AG04450 (cell line): ENCODE data around the gene SLC35E2B. TPM values are rescaled to one million over a fixed set of nuclear protein-coding genes. Genes with fewer than 3 reads are reported as not detected.
"Not testable (repeated sequence)": the region's sequence is repeated elsewhere in the genome, so short reads cannot be mapped to it uniquely, and the experiment has no call there.

Experiments used
- CTCF ChIA-PET: fragments of 300-600, 350-600 bp; formaldehyde crosslinking; extraction: SDS; loops from one replicate; lab custom pipeline; 2022; ENCODE audit warnings: antibody characterized with exemption, inconsistent platforms; lab: Charles Lee
- POLR2A ChIA-PET: fragments of 350-600 bp; formaldehyde crosslinking; extraction: SDS; loops from one replicate; lab custom pipeline; 2021; ENCODE audit warnings: antibody characterized with exemption, inconsistent platforms; lab: Yijun Ruan, JAX
- DNase-seq: peaks from one replicate; pipeline ENCODE4 v3.0.0-alpha.2; 2011; ENCODE audit warnings: low read depth, low spot score
- H3K27ac ChIP-seq: one replicate; pipeline ENCODE4 v1.5.1; 2012; ENCODE audit warnings: low read depth, low read length, control low read depth
- H3K27me3 ChIP-seq: one replicate; pipeline ENCODE4 v1.6.0; 2012; ENCODE audit warnings: low read length; ENCODE audit not compliant: control insufficient read depth, insufficient read depth
- H3K4me3 ChIP-seq: 2 replicates; pipeline ENCODE4 v1.5.1; 2011; ENCODE audit warnings: mild to moderate bottlenecking, low read depth, low read length, control low read depth
- H3K9me3 ChIP-seq: 2 replicates; pipeline ENCODE4 v1.5.1; 2012; ENCODE audit warnings: low read length; ENCODE audit not compliant: control insufficient read depth, insufficient read depth
- polyA plus RNA-seq: library from polyadenylated mRNA; depleted of rRNA; stranded (reverse); fragments of >200 nt; gene quantifications from 2 replicates; pipeline ENCODE4 v1.2.3, GENCODE V29; 2011
- TF ChIP-seq, protein P1 (sequence below): IDR thresholded peaks from 2 replicates; pipeline ENCODE4 v1.5.1; 2011; ENCODE audit warnings: low read depth, low read length, control low read depth, inconsistent platforms

The SLC35E2B gene
- polyA plus RNA-seq, 1 experiment, result 30.5 TPM

GRCh38 chr1:1634613-1635012 lies 58.0 kb downstream of the SLC35E2B start:
- H3K27me3 ChIP-seq, H3K27ac ChIP-seq, H3K9me3 ChIP-seq, POLR2A ChIA-PET, CTCF ChIA-PET, H3K4me3 ChIP-seq, DNase-seq: not testable (repeated sequence)

DNA sequence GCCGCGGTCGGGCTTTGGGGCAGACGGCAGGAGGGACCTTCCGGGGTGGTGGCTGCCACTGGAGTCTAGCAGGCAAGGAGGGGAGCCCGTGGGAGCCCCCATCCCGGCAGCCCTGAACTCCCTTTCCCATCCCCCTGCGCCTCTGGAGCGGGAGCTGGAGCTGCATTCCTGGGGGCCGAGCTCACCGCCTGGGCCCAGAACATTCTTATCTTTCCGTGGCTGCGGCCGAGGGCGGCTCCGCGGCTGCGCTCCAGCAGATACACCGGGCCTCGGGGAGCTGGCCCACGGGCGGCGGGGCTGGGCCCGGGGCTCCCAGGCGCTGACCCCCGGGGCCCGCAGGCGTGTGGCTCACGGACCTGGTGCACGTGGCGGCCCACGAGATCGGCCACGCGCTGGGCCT lies 59.2 kb downstream of the SLC35E2B start:
- H3K9me3 ChIP-seq, POLR2A ChIA-PET, H3K27me3 ChIP-seq, DNase-seq, H3K27ac ChIP-seq, H3K4me3 ChIP-seq, CTCF ChIA-PET: not testable (repeated sequence)

GRCh38 chr1:1631782-1632420 lies 60.7 kb downstream of the SLC35E2B start, which contains the start of gene MMP23B:
Gene MMP23B, plus strand, starts transcription at chr1:1632173. Its CDS starts 46 bp downstream, at chr1:1632219.
- TF ChIP-seq, protein P1, sequence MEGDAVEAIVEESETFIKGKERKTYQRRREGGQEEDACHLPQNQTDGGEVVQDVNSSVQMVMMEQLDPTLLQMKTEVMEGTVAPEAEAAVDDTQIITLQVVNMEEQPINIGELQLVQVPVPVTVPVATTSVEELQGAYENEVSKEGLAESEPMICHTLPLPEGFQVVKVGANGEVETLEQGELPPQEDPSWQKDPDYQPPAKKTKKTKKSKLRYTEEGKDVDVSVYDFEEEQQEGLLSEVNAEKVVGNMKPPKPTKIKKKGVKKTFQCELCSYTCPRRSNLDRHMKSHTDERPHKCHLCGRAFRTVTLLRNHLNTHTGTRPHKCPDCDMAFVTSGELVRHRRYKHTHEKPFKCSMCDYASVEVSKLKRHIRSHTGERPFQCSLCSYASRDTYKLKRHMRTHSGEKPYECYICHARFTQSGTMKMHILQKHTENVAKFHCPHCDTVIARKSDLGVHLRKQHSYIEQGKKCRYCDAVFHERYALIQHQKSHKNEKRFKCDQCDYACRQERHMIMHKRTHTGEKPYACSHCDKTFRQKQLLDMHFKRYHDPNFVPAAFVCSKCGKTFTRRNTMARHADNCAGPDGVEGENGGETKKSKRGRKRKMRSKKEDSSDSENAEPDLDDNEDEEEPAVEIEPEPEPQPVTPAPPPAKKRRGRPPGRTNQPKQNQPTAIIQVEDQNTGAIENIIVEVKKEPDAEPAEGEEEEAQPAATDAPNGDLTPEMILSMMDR, result no peak
- ChIA-PET POLR2A (interaction anchor here (0.6 to 2.7 kb wide), 3 partner anchors 17 to 216 kb away, joined by 3 to 12 read pairs (median 4); partner anchors contain the start of gene MIB2), CTCF (no interaction called here)
- Histone ChIP-seq H3K4me3 (peak within 1 kb of the TSS; percentile 36; the same call in 1 of the 2 replicates), H3K27me3 (peaks cover 3% of the 10 kb centered on the region), H3K27ac (no peak within 1 kb of the TSS), H3K9me3 (no peaks in the 10 kb centered on the region; the same call in 1 of the 2 replicates)
- no peak for DNase-seq

DNA sequence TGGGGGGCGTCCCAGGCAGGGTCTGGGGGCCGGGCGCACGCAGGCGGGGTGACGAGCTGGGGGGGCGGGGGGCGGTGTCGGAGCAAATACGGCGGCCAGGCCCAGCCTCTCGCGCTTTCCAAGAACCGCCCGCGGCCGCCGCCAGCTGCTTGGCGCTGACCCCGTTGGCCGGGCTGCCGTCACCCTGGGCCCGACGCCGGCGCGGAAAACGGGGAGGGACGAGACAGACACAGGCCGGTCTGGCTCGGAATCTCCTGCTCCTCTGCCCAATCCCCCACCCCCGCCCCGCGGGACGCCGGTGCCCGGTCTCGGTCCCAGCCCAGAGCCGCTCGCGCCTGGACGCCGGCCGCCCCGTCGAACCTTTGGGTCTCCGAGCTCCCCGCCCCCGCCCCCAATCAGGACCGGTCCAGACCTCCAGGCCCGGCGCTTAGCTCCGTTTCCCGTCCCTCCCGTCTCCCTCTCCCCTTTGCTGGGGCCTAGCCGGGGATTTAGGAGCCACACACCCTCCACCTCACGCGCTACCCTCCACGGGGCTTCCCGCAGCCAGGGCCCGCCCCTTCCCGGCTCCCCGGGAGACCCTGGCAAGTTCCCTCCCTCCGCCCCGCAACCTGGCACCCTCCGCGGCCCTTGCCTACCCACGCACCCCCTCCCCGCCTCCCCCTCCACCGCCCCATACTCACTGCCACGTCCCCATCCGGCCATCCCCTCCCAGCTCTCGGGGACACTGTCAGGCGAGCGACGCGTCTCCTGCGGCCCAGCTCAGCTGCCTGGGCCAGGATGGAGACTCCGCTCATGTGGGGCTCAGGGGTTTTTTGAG lies 61.4 kb downstream of the SLC35E2B start:
- H3K27me3 ChIP-seq, result peaks cover 3% of the 10 kb centered on the region
- no peak for DNase-seq
- ChIA-PET POLR2A (interaction anchor here (0.6 to 2.7 kb wide), 3 partner anchors 16 to 215 kb away, joined by 3 to 12 read pairs (median 4); partner anchors contain the start of gene MIB2), CTCF (no interaction called here)
- TF ChIP-seq, protein P1, result no peak
- no peak overlapping the region for H3K4me3 ChIP-seq
- H3K9me3 ChIP-seq, result no peaks in the 10 kb centered on the region; the same call in 1 of the 2 replicates
- no peak overlapping the region for H3K27ac ChIP-seq

DNA sequence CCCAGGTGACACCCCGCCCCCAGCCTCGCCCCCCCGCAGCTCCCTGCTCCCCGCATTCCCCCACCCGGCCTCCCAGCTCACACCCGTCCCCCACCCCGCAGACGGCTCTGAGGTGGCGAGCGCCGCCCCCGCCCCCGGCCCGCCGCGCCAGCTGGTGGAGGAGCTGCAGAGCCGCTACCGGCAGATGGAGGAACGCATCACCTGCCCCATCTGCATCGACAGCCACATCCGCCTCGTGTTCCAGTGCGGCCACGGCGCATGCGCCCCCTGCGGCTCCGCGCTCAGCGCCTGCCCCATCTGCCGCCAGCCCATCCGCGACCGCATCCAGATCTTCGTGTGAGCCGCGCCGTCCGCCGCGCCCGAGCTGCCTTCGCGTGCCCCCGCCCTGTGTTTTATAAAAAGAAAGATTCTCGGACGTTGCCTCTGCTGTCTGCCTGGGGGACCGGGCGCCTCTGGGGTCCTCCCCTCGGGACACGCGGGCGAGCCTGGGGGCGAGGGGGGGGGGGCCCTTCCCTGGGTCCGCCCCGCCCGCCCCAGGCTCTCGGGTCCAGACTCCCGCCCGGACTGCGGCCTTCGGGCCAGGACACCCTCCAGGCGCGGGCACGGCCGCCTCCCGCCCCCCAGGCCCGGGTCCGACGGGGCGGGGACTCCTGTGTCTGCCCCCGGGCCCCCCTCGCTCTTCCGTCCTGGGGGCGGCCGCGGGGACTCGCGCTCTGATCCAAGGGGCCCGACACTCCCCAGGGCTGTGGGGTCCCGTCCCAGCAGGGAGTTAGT lies 62.2 kb downstream of the SLC35E2B start:
- Histone ChIP-seq H3K9me3 (no peaks in the 10 kb centered on the region; the same call in 1 of the 2 replicates), H3K4me3 (no peak overlapping the region), H3K27me3 (peaks cover 3% of the 10 kb centered on the region), H3K27ac (no peak overlapping the region)
- ChIA-PET POLR2A (interaction anchor here (2.7 kb wide), 1 partner anchor 15 kb away, joined by 12 read pairs; the partner anchor contains the start of gene MIB2), CTCF (no interaction called here)
- TF ChIP-seq, protein P1, result no peak
- DNase-seq, result no peak
